ENCODE data around the gene PPM1H. TPM values are rescaled to one million over a fixed set of nuclear protein-coding genes. Genes with fewer than 3 reads are reported as not detected.

Gene PPM1H
- total RNA-seq, 1 donor from 2014 or later, result 15.7 TPM

- DNase-seq (ENCODE audit: low spot score in 2 of 2, unreplicated experiment in 2 of 2), result no peak
- Mint-ChIP-seq H3K4me3 (no peak overlapping the region), H3K9me3 (no peaks in the 10 kb centered on the region), H3K27me3 (ENCODE audit: low read depth) (no peaks in the 10 kb centered on the region), H3K36me3 (peaks cover 2% of the 10 kb centered on the region), H3K27ac (peak overlapping the region; percentile 93), H3K4me1 (peaks cover 58% of the 10 kb centered on the region)
- no peak for TF ChIP-seq CTCF (IDR thresholded peaks at IDR 0.05; ENCODE audit: unreplicated experiment)
These were observed 211.8 kb downstream of the PPM1H start for GRCh38 chr12:62722971-62723680.

DNA sequence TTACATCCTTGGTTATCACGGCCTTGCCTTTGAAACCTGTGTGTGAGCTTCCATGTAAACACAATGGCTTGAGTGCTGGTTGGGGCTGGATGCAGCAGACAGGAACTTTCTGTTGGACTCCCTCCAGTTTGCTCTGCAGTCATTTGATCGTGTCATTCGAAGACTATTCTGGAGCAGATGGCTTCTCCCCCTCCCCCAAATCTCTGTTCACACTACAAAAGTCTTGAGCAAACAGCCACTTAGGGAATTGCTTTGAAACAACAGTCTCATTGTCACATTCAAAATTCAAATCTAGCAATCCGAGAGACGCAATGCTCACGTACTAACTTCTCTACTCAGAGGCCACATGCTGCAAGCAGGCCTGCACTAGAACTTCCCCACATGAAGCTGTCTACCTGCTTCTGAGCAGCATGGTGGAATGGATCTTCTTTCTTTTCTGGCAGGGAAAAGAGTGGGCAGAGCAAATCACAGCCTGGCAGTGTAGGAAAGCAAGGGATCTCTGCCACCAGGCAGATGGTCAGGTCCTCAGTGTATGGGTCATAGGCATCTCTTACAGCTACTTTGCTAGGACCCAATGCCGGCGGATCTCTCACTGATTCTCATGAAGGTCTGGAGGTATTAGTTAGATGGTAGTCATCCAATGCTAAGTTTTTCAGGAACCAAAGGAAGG lies 214.2 kb downstream of the PPM1H start:
- Mint-ChIP-seq H3K4me1 (peaks cover 59% of the 10 kb centered on the region), H3K4me3 (no peak overlapping the region), H3K9me3 (no peaks in the 10 kb centered on the region), H3K36me3 (peaks cover 2% of the 10 kb centered on the region), H3K27ac (peak overlapping the region; percentile 47), H3K27me3 (ENCODE audit: low read depth) (no peaks in the 10 kb centered on the region)
- no peak for DNase-seq (ENCODE audit: low spot score in 2 of 2, unreplicated experiment in 2 of 2)
- no peak for TF ChIP-seq CTCF (IDR thresholded peaks at IDR 0.05; ENCODE audit: unreplicated experiment)

GRCh38 chr12:62720025-62720424 lies 214.9 kb downstream of the PPM1H start:
- no peak for TF ChIP-seq CTCF (IDR thresholded peaks at IDR 0.05; ENCODE audit: unreplicated experiment)
- no peak overlapping the region for H3K4me3 Mint-ChIP-seq
- peaks cover 59% of the 10 kb centered on the region for H3K4me1 Mint-ChIP-seq
- H3K9me3 Mint-ChIP-seq, result no peaks in the 10 kb centered on the region
- H3K36me3 Mint-ChIP-seq, result peaks cover 2% of the 10 kb centered on the region
- no peak for DNase-seq (ENCODE audit: low spot score in 2 of 2, unreplicated experiment in 2 of 2)
- H3K27me3 Mint-ChIP-seq (ENCODE audit: low read depth), result no peaks in the 10 kb centered on the region
- peak overlapping the region; percentile 47 for H3K27ac Mint-ChIP-seq

DNA sequence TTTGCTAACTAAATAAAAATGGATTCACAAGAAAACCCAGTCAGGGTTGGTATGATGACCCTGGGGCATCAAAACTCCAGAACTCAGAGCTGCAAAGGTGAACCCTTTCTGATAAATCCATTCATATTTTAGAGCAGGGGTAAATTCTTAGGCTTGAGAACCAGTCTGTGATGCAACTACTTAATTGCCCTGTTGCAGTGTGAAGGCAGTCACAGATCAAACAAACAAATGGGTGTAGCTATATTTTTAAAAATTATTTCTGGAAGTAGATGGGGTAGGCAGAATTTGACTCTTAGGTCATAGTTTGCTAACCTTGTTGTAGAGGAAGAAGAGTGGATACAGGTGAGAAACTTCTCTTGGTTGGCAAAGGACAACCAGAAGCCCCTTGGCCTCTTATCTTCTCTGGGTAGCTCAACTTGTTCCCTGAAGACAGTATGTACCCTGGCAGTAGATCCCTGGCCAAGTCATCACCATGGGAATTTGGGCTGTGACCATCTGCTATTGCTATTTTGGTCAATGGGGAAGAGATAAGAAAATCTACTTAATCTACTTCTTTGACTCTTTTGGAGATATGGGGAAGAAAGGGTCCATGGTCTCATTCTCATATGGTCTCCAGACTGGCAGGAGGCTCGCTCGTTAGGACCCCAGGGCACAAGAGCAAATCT lies 216.1 kb downstream of the PPM1H start:
- Mint-ChIP-seq H3K4me3 (no peak overlapping the region), H3K27me3 (ENCODE audit: low read depth) (no peaks in the 10 kb centered on the region), H3K36me3 (peaks cover 2% of the 10 kb centered on the region), H3K9me3 (no peaks in the 10 kb centered on the region), H3K4me1 (peaks cover 59% of the 10 kb centered on the region), H3K27ac (no peak overlapping the region)
- no peak for TF ChIP-seq CTCF (IDR thresholded peaks at IDR 0.05; ENCODE audit: unreplicated experiment)
- DNase-seq (ENCODE audit: low spot score in 2 of 2, unreplicated experiment in 2 of 2), result no peak

DNA sequence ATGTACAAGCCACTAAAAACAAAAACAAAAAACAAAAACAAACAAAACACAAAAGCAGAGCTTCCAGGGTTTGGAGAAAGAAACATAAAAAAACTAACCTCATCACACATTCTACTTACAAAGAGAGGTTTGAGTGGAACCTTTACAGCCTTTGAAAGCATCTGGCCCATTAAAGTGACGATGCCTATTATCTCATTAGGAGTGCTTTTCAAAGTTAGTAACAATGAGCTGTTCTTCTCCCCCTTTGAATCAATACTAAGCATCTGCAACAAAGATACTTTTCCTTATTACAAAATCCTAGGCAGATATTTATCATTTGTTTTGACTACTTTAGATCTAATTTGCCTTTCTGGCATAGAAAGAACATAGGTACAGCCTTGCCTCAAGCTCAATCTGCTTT lies 217.3 kb downstream of the PPM1H start:
- Mint-ChIP-seq H3K27ac (peak overlapping the region; percentile 73), H3K36me3 (peaks cover 2% of the 10 kb centered on the region), H3K4me3 (no peak overlapping the region), H3K9me3 (no peaks in the 10 kb centered on the region), H3K4me1 (peaks cover 52% of the 10 kb centered on the region), H3K27me3 (ENCODE audit: low read depth) (no peaks in the 10 kb centered on the region)
- no peak for TF ChIP-seq CTCF (IDR thresholded peaks at IDR 0.05; ENCODE audit: unreplicated experiment)
- no peak for DNase-seq (ENCODE audit: low spot score in 2 of 2, unreplicated experiment in 2 of 2)
